Small intestine (tissue), 7 donors: ENCODE data around the gene GNPDA2. TPM values are rescaled to one million over a fixed set of nuclear protein-coding genes. Genes with fewer than 3 reads are reported as not detected.

Source experiments
- DNase-seq, 2 donors: peaks; one replicate each; pipeline versions ENCODE4 v3.0.0 to v3.0.0-alpha.2; 2013
- FAIRE-seq: peaks from 2 replicates; lab custom pipeline; 2012; peaks lifted over from hg19 to GRCh38; lab: Jason Lieb, UNC
- H3K27ac ChIP-seq, 3 donors: one replicate each; pipeline ENCODE4 v1.5.1; 2013; ENCODE audit warnings: low read length in 2 of 3, mild to moderate bottlenecking in 2 of 3, control low read depth in 1 of 3, inconsistent platforms in 1 of 3, low read depth in 1 of 3, moderate library complexity in 1 of 3
- H3K27me3 ChIP-seq, 3 donors: one replicate each; pipeline ENCODE4 v1.6.1; 2013; ENCODE audit warnings: low read length in 3 of 3, inconsistent platforms in 1 of 3; ENCODE audit not compliant: control insufficient read depth in 3 of 3, insufficient read depth in 3 of 3
- H3K36me3 ChIP-seq, 3 donors: one replicate each; pipeline ENCODE4 v1.6.1; 2013; ENCODE audit warnings: low read length in 3 of 3, inconsistent platforms in 1 of 3, low read depth in 1 of 3, mild to moderate bottlenecking in 1 of 3, moderate library complexity in 1 of 3; ENCODE audit not compliant: control insufficient read depth in 3 of 3, insufficient read depth in 2 of 3
- H3K4me1 ChIP-seq, 3 donors: one replicate each; pipeline ENCODE4 v1.6.1; 2013; ENCODE audit warnings: low read length in 2 of 3, inconsistent platforms in 1 of 3, low read depth in 1 of 3, mild to moderate bottlenecking in 1 of 3, moderate library complexity in 1 of 3; ENCODE audit not compliant: control insufficient read depth in 3 of 3, insufficient read depth in 2 of 3
- H3K4me3 ChIP-seq, 3 donors: one replicate each; pipeline ENCODE4 v1.5.1; 2013; ENCODE audit warnings: low read length in 3 of 3, control low read depth in 1 of 3, inconsistent platforms in 1 of 3, low read depth in 1 of 3, mild to moderate bottlenecking in 1 of 3, moderate library complexity in 1 of 3
- H3K9me3 ChIP-seq, 2 donors: one replicate each; pipeline ENCODE4 v1.6.1; 2013; ENCODE audit warnings: low read depth in 1 of 2, low read length in 1 of 2; ENCODE audit not compliant: control insufficient read depth in 2 of 2, insufficient read depth in 1 of 2
- WGBS, 3 donors: extraction: QIAGEN DNeasy Blood & Tissue Kit; methylation state at CpG; one replicate each; pipeline ENCODE4 v1.1.7; 2013; 5-methylcytosine and 5-hydroxymethylcytosine counted together
- polyA plus RNA-seq, 4 donors: library from polyadenylated mRNA; stranded (reverse) in 3 of 4; unstranded in 1 of 4; fragments of 200-250 nt in 3 of 4; fragments of 120-200 nt in 1 of 4; gene quantifications; one replicate each; pipeline versions ENCODE4 v1.2.1 to v1.2.3, GENCODE V29; 2013
- donor health status: healthy with polysubstance abuse.
- donor health status: control.
- donor health status: control.
- donor health status: Bipolar disorder and iron deficiency.
- donor health status: healthy.

Gene GNPDA2
- polyA plus RNA-seq, 4 donors: 6.5 to 14.5 (median 8.7) TPM

DNA sequence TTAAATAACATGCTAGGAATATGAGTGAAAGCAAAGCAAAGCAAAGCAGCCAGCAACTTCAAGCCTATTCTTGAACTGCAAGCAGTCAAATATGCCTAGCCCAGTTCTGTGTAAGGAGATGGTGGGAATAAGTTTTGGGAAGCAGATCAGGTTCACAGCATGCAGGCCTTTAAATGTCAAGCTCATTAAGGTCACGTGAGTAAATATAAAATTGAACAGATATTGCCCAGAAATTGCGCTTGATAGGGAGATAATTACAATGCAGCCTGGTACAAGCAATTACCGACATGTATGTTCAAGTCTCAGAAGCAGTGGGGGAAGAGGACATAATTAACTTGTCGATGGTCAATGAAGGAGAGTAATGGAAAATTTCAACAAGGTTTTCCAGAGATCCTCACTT lies 6.0 kb downstream of the GNPDA2 start:
- DNase-seq (no peak), FAIRE-seq (no peak)
- Histone ChIP-seq H3K27ac (no peak overlapping the region), H3K27me3 (no peaks in the 10 kb centered on the region), H3K4me1 (no peaks in the 10 kb centered on the region), H3K4me3 (no peak overlapping the region), H3K36me3 (no peaks in the 10 kb centered on the region), H3K9me3 (no peaks in the 10 kb centered on the region)
- 94 to 95% (median 94%) methylated on average over 4 of the region's 4 CpGs for WGBS, 3 donors

DNA sequence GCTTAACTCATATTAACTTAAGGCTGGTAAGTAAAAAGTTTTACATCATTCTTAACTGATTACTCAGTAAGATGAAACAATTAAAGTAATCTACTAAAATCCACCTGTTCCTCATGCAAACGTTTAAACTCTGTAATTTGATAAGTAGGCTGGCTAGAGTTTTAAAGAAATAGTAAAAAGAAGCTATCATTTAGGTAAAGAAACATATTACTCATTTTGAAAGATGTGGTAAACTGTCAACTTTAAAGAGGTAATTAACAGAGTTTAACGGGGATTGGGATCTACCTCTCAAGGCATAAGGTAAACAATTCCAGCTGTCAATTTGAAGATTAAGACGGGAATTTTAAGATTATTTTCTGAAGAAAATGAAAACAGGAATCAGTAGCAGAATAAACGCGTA lies 9.8 kb downstream of the GNPDA2 start:
- no peak overlapping the region for H3K4me3 ChIP-seq
- H3K9me3 ChIP-seq: no peaks in the 10 kb centered on the region
- DNase-seq (no peak), FAIRE-seq (no peak)
- H3K27me3 ChIP-seq: no peaks in the 10 kb centered on the region
- H3K4me1 ChIP-seq: no peaks in the 10 kb centered on the region
- H3K36me3 ChIP-seq: peaks cover 0 to 3% (median 0%) of the 10 kb centered on the region in 3 donors
- no peak overlapping the region for H3K27ac ChIP-seq
- WGBS, 3 donors: 52 to 64% (median 53%) methylated on average over 5 of the region's 5 CpGs

DNA sequence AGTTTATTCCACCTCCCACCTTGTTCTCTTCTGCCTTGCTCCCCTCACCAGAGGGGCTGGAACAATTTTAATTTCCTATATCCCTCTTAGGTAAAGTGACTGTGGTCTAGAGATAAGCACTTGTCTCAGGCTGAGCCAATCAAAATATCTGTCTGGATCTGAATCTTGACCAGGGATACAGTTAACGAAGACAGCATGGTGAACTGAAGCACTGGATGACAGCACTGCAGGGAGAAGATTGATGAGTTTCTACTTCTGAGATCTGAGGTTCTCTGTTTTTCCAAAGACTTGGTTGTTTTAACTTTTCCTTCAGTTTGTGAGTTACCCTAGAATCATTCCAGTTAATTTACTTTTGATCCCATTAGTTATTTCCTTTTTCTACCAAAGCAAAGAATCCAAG lies 13.2 kb downstream of the GNPDA2 start:
- H3K27me3 ChIP-seq: no peaks in the 10 kb centered on the region
- 92 to 95% (median 94%) methylated on average over 1 of the region's 1 CpG for WGBS, 3 donors
- H3K27ac ChIP-seq: no peak overlapping the region
- FAIRE-seq: no peak
- no peak overlapping the region for H3K4me3 ChIP-seq
- DNase-seq: no peak
- no peaks in the 10 kb centered on the region for H3K4me1 ChIP-seq
- H3K36me3 ChIP-seq: peaks cover 0 to 3% (median 0%) of the 10 kb centered on the region in 3 donors
- no peaks in the 10 kb centered on the region for H3K9me3 ChIP-seq

DNA sequence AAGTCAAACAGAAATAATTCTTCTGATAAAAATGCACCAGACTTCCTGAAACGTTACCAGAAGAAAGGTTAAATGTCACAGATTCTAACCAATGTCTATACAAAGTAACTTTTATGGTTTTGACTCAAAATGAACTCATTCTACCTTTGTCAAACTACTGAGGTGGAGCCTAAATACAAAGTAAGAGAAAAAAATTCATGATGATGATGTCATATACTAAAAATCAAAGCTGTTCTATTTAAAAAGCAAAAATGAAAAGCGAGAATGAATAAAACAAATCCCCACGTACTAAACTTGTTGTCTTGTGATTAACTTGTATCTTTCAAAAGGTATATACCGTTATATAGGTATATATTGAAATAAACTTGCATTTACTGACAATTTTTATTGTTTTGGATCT lies 21.7 kb downstream of the GNPDA2 start:
- Histone ChIP-seq H3K27me3 (no peaks in the 10 kb centered on the region), H3K4me1 (no peaks in the 10 kb centered on the region), H3K27ac (no peak overlapping the region), H3K9me3 (no peaks in the 10 kb centered on the region), H3K4me3 (no peak overlapping the region), H3K36me3 (peaks cover 0 to 3% (median 2%) of the 10 kb centered on the region in 3 donors)
- WGBS, 3 donors: 83 to 92% (median 87%) methylated on average over 4 of the region's 4 CpGs
- FAIRE-seq: no peak
- no peak for DNase-seq

DNA sequence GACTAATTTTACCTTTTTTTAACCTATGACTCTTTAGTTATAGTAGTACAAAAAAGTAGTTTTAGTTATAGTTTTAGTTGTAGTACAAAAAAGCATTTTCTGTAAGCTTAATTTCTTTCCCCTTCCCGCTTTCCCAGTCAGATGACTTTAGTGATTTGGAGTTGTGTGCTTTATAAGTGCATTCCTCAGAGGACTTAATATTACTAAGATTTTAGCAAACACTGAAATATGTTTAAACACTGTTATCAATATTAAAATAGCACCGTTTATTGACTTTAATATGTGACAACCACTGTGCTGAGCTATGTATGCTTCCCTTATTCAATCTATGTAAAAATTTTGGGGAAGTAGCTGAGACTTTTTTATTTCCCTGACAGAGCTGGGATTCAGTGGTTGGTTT lies 25.3 kb downstream of the GNPDA2 start:
- no peak for DNase-seq
- Histone ChIP-seq H3K27ac (no peak overlapping the region), H3K36me3 (peaks cover 3 to 13% (median 3%) of the 10 kb centered on the region in 3 donors), H3K9me3 (no peaks in the 10 kb centered on the region), H3K27me3 (no peaks in the 10 kb centered on the region), H3K4me1 (no peaks in the 10 kb centered on the region), H3K4me3 (no peak overlapping the region)
- 74 to 84% (median 75%) methylated on average over 2 of the region's 2 CpGs for WGBS, 3 donors
- no peak for FAIRE-seq

DNA sequence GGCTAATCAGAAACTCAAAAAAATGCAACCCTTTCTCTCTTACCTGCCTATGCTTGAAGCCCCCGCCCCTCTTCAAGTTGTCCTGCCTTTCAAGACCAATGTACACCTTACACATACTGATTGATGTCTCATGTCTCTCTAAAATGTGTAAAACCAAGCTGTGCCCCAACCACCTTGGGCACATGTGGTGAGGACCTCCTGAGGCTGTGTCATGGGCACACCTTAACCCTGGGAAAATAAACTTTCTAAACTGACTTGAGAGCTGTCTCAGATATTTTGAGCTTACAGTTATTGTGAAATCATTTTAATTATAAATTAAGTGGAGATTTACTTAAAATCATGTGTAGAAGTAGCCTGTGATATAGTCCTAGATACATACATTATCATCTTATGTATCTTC lies 25.9 kb downstream of the GNPDA2 start:
- Histone ChIP-seq H3K9me3 (no peaks in the 10 kb centered on the region), H3K27me3 (no peaks in the 10 kb centered on the region), H3K4me1 (no peaks in the 10 kb centered on the region), H3K27ac (no peak overlapping the region), H3K36me3 (peaks cover 3 to 13% (median 3%) of the 10 kb centered on the region in 3 donors), H3K4me3 (no peak overlapping the region)
- DNase-seq: no peak
- FAIRE-seq: no peak
- WGBS, 3 donors: 81 to 98% (median 93%) methylated on average over 1 of the region's 1 CpG

DNA sequence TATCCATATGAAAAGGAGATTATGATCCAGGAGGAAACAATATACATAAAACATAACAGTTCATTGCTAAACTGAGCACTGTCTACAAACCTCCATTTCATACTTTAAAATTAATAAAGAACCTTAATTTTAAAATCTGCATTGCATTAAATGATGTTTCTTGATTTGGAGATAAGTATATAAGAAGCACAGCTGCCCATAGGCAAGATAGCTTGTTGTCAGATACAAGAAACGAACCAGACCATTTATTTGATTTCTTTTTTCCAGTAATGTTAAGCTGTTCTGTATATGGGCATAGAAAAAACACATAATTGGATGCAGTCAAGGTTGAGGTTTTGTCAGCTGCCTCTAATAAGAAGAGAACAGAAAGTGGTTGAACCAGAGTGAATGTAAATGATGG lies 41.7 kb downstream of the GNPDA2 start:
- no peaks in the 10 kb centered on the region for H3K9me3 ChIP-seq
- WGBS, 3 donors: 92 to 98% (median 94%) methylated on average over 1 of the region's 1 CpG
- no peak for DNase-seq
- no peak for FAIRE-seq
- H3K4me1 ChIP-seq: peaks cover 0 to 3% (median 0%) of the 10 kb centered on the region in 3 donors
- H3K27ac ChIP-seq: no peak overlapping the region
- no peaks in the 10 kb centered on the region for H3K27me3 ChIP-seq
- H3K4me3 ChIP-seq: no peak overlapping the region
- H3K36me3 ChIP-seq: peaks cover 0 to 12% (median 2%) of the 10 kb centered on the region in 3 donors

DNA sequence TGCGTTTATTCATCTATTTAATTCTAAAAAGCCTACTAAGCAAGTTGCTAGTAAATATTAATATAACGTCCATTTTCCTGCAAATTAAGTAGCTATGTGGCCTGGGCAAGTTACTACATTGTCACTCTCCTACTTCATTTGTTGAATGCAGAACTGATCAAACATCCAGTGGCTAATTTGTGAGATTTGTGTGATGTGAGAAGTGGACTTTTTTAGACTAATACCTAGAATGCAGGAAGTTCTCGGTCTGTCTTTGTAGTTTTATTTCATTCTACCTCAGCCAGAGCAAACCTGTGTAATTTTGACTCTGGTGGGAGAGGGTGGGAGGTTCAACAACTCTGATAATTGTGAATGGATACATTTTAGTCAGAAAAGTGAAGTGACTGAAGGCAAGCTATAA lies 47.3 kb downstream of the GNPDA2 start:
- WGBS, 3 donors: 0 to 1% (median 1%) methylated on average over 3 of the region's 3 CpGs

More for the DNA sequence above, 47.3 kb downstream of the GNPDA2 start:
- Histone ChIP-seq H3K36me3 (peaks cover 0 to 2% (median 0%) of the 10 kb centered on the region in 3 donors), H3K4me3 (peak overlapping the region in 2 of 3 donors; percentile 82 to 95), H3K9me3 (no peaks in the 10 kb centered on the region), H3K27me3 (no peaks in the 10 kb centered on the region), H3K4me1 (peaks cover 0 to 3% (median 0%) of the 10 kb centered on the region in 3 donors), H3K27ac (peak overlapping the region; percentile 89 to 97 (median 93))
- no peak for FAIRE-seq
- DNase-seq: peak in 1 of 2 donors; percentile 8
